Forelimb muscle (tissue), 1 donor: ENCODE data around the gene SNRNP40. TPM values are rescaled to one million over a fixed set of nuclear protein-coding genes. Genes with fewer than 3 reads are reported as not detected.
A peak's percentile ranks its signal among the peaks of the same experiment; 100 is the strongest.

ENCODE experiments used
- DNase-seq: peaks from one replicate; pipeline ENCODE4 v3.0.0-alpha.2; 2013; ENCODE audit warnings: low read depth
- polyA plus RNA-seq: library from polyadenylated mRNA; unstranded; fragments of 120-200 nt; gene quantifications from one replicate; pipeline ENCODE4 v1.2.1, GENCODE V29; 2013; ENCODE audit not compliant: insufficient read length

The SNRNP40 gene
- 36.7 TPM for polyA plus RNA-seq

GRCh38 chr1:31296486-31297276, at the start of gene SNRNP40, which contains the start of gene ZCCHC17:
Gene SNRNP40 (minus strand): TSS chr1:31296788. CDS start chr1:31296751, 37 bp downstream.
Gene ZCCHC17 (plus strand): TSS chr1:31297032. CDS start chr1:31310099, 13,067 bp downstream.
- DNase-seq, result peak; percentile 100

GRCh38 chr1:31345635-31346034, 49.0 kb upstream of the SNRNP40 start:
- DNase-seq, result no peak

GRCh38 chr1:31344503-31344902, 47.9 kb upstream of the SNRNP40 start:
- no peak for DNase-seq

GRCh38 chr1:31336687-31337467, 40.3 kb upstream of the SNRNP40 start:
- DNase-seq, result no peak

- DNase-seq, result no peak
Measured at GRCh38 chr1:31335007-31335406, 38.4 kb upstream of the SNRNP40 start.

GRCh38 chr1:31327381-31327780, 30.8 kb upstream of the SNRNP40 start:
- no peak for DNase-seq

GRCh38 chr1:31326461-31326860, 29.9 kb upstream of the SNRNP40 start:
- no peak for DNase-seq

GRCh38 chr1:31324992-31325391, 28.4 kb upstream of the SNRNP40 start:
- DNase-seq, result no peak

- DNase-seq, result no peak
Measured at GRCh38 chr1:31324093-31324492, 27.5 kb upstream of the SNRNP40 start.

GRCh38 chr1:31318146-31318545, 21.6 kb upstream of the SNRNP40 start:
- no peak for DNase-seq

- no peak for DNase-seq
Measured at GRCh38 chr1:31315902-31316301, 19.3 kb upstream of the SNRNP40 start.

- DNase-seq, result no peak
Measured at GRCh38 chr1:31310198-31310597, 13.6 kb upstream of the SNRNP40 start.

- DNase-seq, result no peak
Measured at GRCh38 chr1:31308036-31308435, 11.4 kb upstream of the SNRNP40 start.

- no peak for DNase-seq
Measured at GRCh38 chr1:31306278-31306677, 9.7 kb upstream of the SNRNP40 start.

GRCh38 chr1:31302709-31303441, 6.3 kb upstream of the SNRNP40 start:
- no peak for DNase-seq

- no peak for DNase-seq
Measured at GRCh38 chr1:31300193-31300592, 3.6 kb upstream of the SNRNP40 start.

- DNase-seq, result no peak
Measured at GRCh38 chr1:31299365-31299764, 2.8 kb upstream of the SNRNP40 start.

- no peak for DNase-seq
Measured at GRCh38 chr1:31297277-31298247, 974 bp upstream of the SNRNP40 start.

- DNase-seq, result no peak
Measured at GRCh38 chr1:31295874-31296485, 608 bp downstream of the SNRNP40 start.

GRCh38 chr1:31289021-31289420, 7.6 kb downstream of the SNRNP40 start:
- no peak for DNase-seq
